ENCODE data around the gene PSMB8.
A peak's percentile ranks its signal among the peaks of the same experiment; 100 is the strongest.
"Not testable (repeated sequence)": the region's sequence is repeated elsewhere in the genome, so short reads cannot be mapped to it uniquely, and the experiment has no call there.

The PSMB8 gene

GRCh38 chr6:32843979-32844838 lies at the start of gene PSMB8:
Gene PSMB8 (minus strand): TSS chr6:32844047. CDS start chr6:32843996, 51 bp downstream.
- Mint-ChIP-seq H3K4me1 (ENCODE audit: low read depth) (peaks cover 74% of the 10 kb centered on the region), H3K27me3 (ENCODE audit: low read depth) (no peaks in the 10 kb centered on the region)

GRCh38 chr6:32890831-32891230 lies 47.0 kb upstream of the PSMB8 start:
- no peak overlapping the region for H3K4me3 Mint-ChIP-seq
- H3K27me3 Mint-ChIP-seq (ENCODE audit: low read depth), result peaks cover 2% of the 10 kb centered on the region
- no peak for DNase-seq (ENCODE audit: low spot score)

More at GRCh38 chr6:32843979-32844838, at the start of gene PSMB8:
- Mint-ChIP-seq H3K9me3 (no peaks in the 10 kb centered on the region), H3K27ac (peak within 1 kb of the TSS; percentile 98), H3K4me3 (peak within 1 kb of the TSS; percentile 99), H3K36me3 (ENCODE audit: low read depth) (peaks cover 92% of the 10 kb centered on the region)
- DNase-seq (ENCODE audit: low spot score), result peak; percentile 95

DNA sequence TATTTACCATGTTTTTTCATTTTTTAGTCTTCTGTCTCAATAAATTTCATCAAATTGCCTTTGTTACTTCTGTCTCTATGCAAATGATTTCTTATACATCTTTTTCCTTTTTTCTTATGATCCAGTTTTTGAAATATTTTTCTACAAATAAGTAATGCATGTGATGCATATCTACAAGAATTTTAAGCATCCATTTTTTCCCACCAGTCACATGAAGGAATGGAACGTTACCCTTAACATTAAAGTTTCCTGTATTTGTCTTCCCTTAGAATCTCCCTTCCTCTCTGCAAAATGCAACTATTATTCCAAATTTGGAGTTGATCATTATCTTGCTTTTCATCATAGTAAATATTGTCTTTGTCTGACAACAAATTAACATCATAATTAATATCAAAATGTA lies 45.7 kb upstream of the PSMB8 start:
- H3K36me3 Mint-ChIP-seq (ENCODE audit: low read depth), result peaks cover 1% of the 10 kb centered on the region
- peaks cover 2% of the 10 kb centered on the region for H3K27me3 Mint-ChIP-seq (ENCODE audit: low read depth)
- H3K9me3 Mint-ChIP-seq, result no peaks in the 10 kb centered on the region
- no peak overlapping the region for H3K27ac Mint-ChIP-seq
- DNase-seq (ENCODE audit: low spot score), result no peak
- H3K4me1 Mint-ChIP-seq (ENCODE audit: low read depth), result peaks cover 5% of the 10 kb centered on the region
- no peak overlapping the region for H3K4me3 Mint-ChIP-seq

More at GRCh38 chr6:32890831-32891230, 47.0 kb upstream of the PSMB8 start:
- H3K4me1 Mint-ChIP-seq (ENCODE audit: low read depth), result peaks cover 13% of the 10 kb centered on the region
- no peak overlapping the region for H3K27ac Mint-ChIP-seq
- H3K9me3 Mint-ChIP-seq, result no peaks in the 10 kb centered on the region
- peaks cover 6% of the 10 kb centered on the region for H3K36me3 Mint-ChIP-seq (ENCODE audit: low read depth)

DNA sequence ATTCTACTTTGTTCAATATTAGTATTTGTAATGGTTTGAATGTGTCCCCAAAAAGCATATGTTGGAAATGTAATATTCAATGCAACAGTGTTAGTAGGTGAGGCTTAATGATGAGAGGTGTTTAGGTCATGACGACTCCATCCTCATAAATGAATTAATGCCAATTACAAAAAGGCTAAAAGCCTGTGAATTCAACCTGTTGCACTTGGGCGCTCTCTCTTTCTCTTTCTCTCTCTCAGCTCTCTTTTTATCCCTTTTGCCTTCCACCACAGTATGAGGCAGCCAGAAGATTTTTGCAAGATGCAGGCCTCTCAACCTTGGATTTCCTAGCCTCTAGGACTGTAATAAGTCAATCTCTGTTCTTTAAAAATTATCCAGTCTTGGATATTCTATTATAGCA lies 44.7 kb upstream of the PSMB8 start:
- no peak for DNase-seq (ENCODE audit: low spot score)
- H3K27me3 Mint-ChIP-seq (ENCODE audit: low read depth), result peaks cover 2% of the 10 kb centered on the region
- peaks cover 2% of the 10 kb centered on the region for H3K4me1 Mint-ChIP-seq (ENCODE audit: low read depth)
- no peak overlapping the region for H3K4me3 Mint-ChIP-seq
- no peaks in the 10 kb centered on the region for H3K9me3 Mint-ChIP-seq
- H3K27ac Mint-ChIP-seq, result no peak overlapping the region
- no peaks in the 10 kb centered on the region for H3K36me3 Mint-ChIP-seq (ENCODE audit: low read depth)

- H3K4me1 Mint-ChIP-seq (ENCODE audit: low read depth), result no peaks in the 10 kb centered on the region
- DNase-seq (ENCODE audit: low spot score), result no peak
- peaks cover 2% of the 10 kb centered on the region for H3K27me3 Mint-ChIP-seq (ENCODE audit: low read depth)
- no peaks in the 10 kb centered on the region for H3K9me3 Mint-ChIP-seq
- no peaks in the 10 kb centered on the region for H3K36me3 Mint-ChIP-seq (ENCODE audit: low read depth)
- H3K4me3 Mint-ChIP-seq, result no peak overlapping the region
- H3K27ac Mint-ChIP-seq, result no peak overlapping the region
Observed at GRCh38 chr6:32887616-32888015, 43.8 kb upstream of the PSMB8 start.

GRCh38 chr6:32886681-32887383 lies 43.0 kb upstream of the PSMB8 start:
- Mint-ChIP-seq H3K27ac (no peak overlapping the region), H3K4me1 (ENCODE audit: low read depth) (no peaks in the 10 kb centered on the region)

DNA sequence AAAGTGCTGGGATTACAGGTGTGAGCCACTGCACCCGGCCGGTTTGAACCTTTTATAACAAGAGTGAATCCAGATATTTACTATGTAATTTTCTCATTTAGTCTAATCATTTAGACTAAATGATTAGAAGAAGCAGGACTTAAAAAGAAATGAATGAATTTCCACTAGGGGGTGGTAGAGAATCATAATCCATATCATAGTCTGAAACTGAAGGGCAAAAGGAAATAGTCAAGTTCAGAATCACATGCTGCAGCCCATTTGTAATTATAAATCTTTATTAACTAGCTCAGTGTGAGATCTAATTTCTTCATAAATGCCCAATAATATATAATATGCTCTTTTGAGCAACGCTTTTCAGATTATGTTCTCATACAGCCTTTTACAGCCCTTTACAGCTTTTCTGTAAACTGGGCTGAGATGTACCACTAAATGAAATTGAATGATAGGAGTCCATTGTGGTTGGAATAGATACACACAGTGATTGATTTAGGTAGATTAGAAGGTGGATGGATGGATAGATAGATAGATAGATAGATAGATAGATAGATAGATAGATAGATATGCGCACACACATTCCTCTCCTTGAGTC lies 41.9 kb upstream of the PSMB8 start:
- H3K9me3 Mint-ChIP-seq, result no peaks in the 10 kb centered on the region
- peaks cover 2% of the 10 kb centered on the region for H3K27me3 Mint-ChIP-seq (ENCODE audit: low read depth)
- no peak for DNase-seq (ENCODE audit: low spot score)
- H3K4me3 Mint-ChIP-seq, result no peak overlapping the region
- peaks cover 5% of the 10 kb centered on the region for H3K36me3 Mint-ChIP-seq (ENCODE audit: low read depth)
- no peaks in the 10 kb centered on the region for H3K4me1 Mint-ChIP-seq (ENCODE audit: low read depth)
- no peak overlapping the region for H3K27ac Mint-ChIP-seq

More at GRCh38 chr6:32886681-32887383, 43.0 kb upstream of the PSMB8 start:
- peaks cover 2% of the 10 kb centered on the region for H3K27me3 Mint-ChIP-seq (ENCODE audit: low read depth)
- no peak for DNase-seq (ENCODE audit: low spot score)
- H3K4me3 Mint-ChIP-seq, result no peak overlapping the region
- no peaks in the 10 kb centered on the region for H3K36me3 Mint-ChIP-seq (ENCODE audit: low read depth)
- H3K9me3 Mint-ChIP-seq, result no peaks in the 10 kb centered on the region

DNA sequence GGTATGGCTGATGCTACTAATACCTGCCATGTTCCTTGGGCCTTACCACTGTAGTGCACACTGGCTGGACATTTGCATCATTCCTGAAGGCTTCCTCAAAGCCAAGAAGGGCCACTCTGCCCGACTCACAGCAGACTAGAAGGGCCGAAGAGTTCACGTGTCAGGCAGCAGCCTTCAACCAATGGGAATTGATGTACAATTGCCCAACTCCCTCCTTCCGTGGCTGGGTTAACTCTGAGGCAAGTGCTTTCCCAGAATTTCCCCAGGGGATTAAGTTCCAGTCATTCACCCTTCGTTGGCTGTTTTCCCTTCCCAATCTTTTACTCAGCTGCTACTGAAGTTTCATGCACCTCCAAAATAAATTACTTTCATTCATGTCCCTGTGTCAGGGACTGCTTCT lies 39.9 kb upstream of the PSMB8 start:
- Mint-ChIP-seq H3K27ac (no peak overlapping the region), H3K9me3 (no peaks in the 10 kb centered on the region), H3K4me1 (ENCODE audit: low read depth) (no peaks in the 10 kb centered on the region), H3K36me3 (ENCODE audit: low read depth) (peaks cover 18% of the 10 kb centered on the region), H3K27me3 (ENCODE audit: low read depth) (peaks cover 2% of the 10 kb centered on the region), H3K4me3 (no peak overlapping the region)
- DNase-seq (ENCODE audit: low spot score), result no peak

GRCh38 chr6:32882879-32883250 lies 39.0 kb upstream of the PSMB8 start:
- Mint-ChIP-seq H3K9me3 (no peaks in the 10 kb centered on the region), H3K27ac (no peak overlapping the region), H3K27me3 (ENCODE audit: low read depth) (no peaks in the 10 kb centered on the region), H3K36me3 (ENCODE audit: low read depth) (peaks cover 19% of the 10 kb centered on the region), H3K4me1 (ENCODE audit: low read depth) (no peaks in the 10 kb centered on the region), H3K4me3 (no peak overlapping the region)
- DNase-seq (ENCODE audit: low spot score), result no peak

GRCh38 chr6:32880962-32881361 lies 37.1 kb upstream of the PSMB8 start:
- not testable (repeated sequence) for H3K9me3 Mint-ChIP-seq; H3K4me1 Mint-ChIP-seq (ENCODE audit: low read depth); H3K27ac Mint-ChIP-seq; H3K27me3 Mint-ChIP-seq (ENCODE audit: low read depth); H3K4me3 Mint-ChIP-seq; DNase-seq (ENCODE audit: low spot score)
- peaks cover 20% of the 10 kb centered on the region for H3K36me3 Mint-ChIP-seq (ENCODE audit: low read depth)

GRCh38 chr6:32879691-32880090 lies 35.8 kb upstream of the PSMB8 start:
- no peak overlapping the region for H3K4me3 Mint-ChIP-seq
- no peak overlapping the region for H3K27ac Mint-ChIP-seq
- no peaks in the 10 kb centered on the region for H3K27me3 Mint-ChIP-seq (ENCODE audit: low read depth)
- peaks cover 20% of the 10 kb centered on the region for H3K36me3 Mint-ChIP-seq (ENCODE audit: low read depth)
- H3K9me3 Mint-ChIP-seq, result no peaks in the 10 kb centered on the region
- no peak for DNase-seq (ENCODE audit: low spot score)
- no peaks in the 10 kb centered on the region for H3K4me1 Mint-ChIP-seq (ENCODE audit: low read depth)

DNA sequence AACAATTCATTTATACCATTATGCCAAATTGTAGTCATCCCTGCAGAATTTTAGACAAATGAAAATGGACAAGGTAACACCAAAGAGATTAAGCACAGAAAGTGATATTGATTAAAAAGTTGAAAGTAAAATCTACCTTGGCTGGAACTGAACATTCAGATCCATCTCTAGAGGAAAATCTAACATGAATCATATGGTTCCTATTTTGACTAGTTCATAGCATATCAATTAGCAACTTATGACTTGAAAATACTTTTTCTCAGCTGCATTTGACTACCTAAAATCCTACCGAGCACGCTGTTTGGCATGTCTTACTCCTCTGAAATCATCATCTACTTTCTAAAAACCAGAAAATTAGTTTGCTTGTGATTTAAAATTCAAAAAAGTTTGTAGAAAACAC lies 32.8 kb upstream of the PSMB8 start:
- peaks cover 26% of the 10 kb centered on the region for H3K36me3 Mint-ChIP-seq (ENCODE audit: low read depth)
- H3K9me3 Mint-ChIP-seq, result no peaks in the 10 kb centered on the region
- no peak overlapping the region for H3K4me3 Mint-ChIP-seq
- DNase-seq (ENCODE audit: low spot score), result no peak
- no peak overlapping the region for H3K27ac Mint-ChIP-seq
- H3K4me1 Mint-ChIP-seq (ENCODE audit: low read depth), result no peaks in the 10 kb centered on the region
- no peaks in the 10 kb centered on the region for H3K27me3 Mint-ChIP-seq (ENCODE audit: low read depth)

DNA sequence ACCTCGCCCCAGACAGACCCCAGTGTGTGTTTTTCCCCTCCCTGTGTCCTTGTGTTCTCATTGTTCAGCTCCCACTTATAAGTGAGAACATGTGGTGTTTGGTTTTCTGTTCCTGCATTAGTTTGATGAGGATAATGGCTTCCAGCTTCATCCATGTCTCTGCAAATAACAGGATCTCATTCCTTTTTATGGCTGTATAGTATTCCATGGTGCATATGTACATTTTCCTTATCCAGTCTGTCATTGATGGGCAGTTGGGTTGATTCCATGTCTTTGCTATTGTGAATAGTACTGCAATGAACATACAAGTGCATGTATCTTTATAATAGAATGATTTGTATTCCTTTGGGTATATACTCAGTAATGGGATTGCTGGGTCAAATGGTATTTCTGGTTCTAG lies 30.1 kb upstream of the PSMB8 start:
- H3K27ac Mint-ChIP-seq; H3K9me3 Mint-ChIP-seq; H3K4me3 Mint-ChIP-seq; DNase-seq (ENCODE audit: low spot score); H3K4me1 Mint-ChIP-seq (ENCODE audit: low read depth); H3K27me3 Mint-ChIP-seq (ENCODE audit: low read depth); H3K36me3 Mint-ChIP-seq (ENCODE audit: low read depth): not testable (repeated sequence)

DNA sequence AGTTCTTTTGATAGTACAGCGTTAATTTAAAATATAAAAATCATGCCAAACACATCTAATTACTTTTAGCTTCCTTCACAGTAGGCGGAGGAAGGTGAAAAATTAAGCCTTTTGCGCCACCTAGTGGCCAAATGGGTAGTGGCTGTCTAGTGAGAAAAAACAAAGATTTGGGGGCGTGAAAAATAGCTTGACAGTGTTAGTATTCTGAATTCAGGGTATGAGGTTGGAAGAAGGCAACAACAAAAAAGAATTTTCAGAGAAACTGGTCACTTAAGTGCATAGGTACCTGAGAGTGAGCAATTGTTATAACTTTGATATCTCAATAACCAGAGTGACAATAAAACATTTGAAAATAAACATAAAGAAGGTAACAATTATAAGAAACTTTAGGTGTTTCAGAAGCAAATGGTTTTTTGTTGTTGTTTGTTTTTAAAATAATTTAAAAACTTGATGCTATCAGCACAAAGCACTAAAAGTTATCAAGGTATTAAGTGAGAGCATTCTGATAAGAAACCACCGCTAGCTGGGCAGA lies 24.5 kb upstream of the PSMB8 start:
- no peak overlapping the region for H3K4me3 Mint-ChIP-seq
- no peaks in the 10 kb centered on the region for H3K27me3 Mint-ChIP-seq (ENCODE audit: low read depth)
- peaks cover 19% of the 10 kb centered on the region for H3K36me3 Mint-ChIP-seq (ENCODE audit: low read depth)
- H3K4me1 Mint-ChIP-seq (ENCODE audit: low read depth), result peaks cover 32% of the 10 kb centered on the region
- DNase-seq (ENCODE audit: low spot score), result peak; percentile 72
- H3K9me3 Mint-ChIP-seq, result no peaks in the 10 kb centered on the region
- no peak overlapping the region for H3K27ac Mint-ChIP-seq

All from T-helper 2 cell treated with Interferon-gamma antibody and Interleukin-4, amounts not matched to agents 5 μg/mL and 100 μg/mL, for 36 hours (primary cell).